ENCODE measurements around the gene TAF8. TPM values are rescaled to one million over a fixed set of nuclear protein-coding genes. Genes with fewer than 3 reads are reported as not detected.

Gene TAF8
- total RNA-seq, 1 experiment from 2014 or later, result 35.5 TPM

GRCh38 chr6:42025066-42025844 lies 25.1 kb upstream of the TAF8 start:
- DNase-seq (ENCODE audit: low read depth, low spot score) (no peak), ATAC-seq (no peak)
- Histone ChIP-seq H3K4me3 (ENCODE audit: low read depth in 2 of 2, low read length in 2 of 2) (no peak overlapping the region), H3K36me3 (ENCODE audit: control insufficient read depth, insufficient read depth, low read length) (no peaks in the 10 kb centered on the region), H3K9me3 (ENCODE audit: control insufficient read depth, insufficient read depth, low read depth, low read length) (no peaks in the 10 kb centered on the region), H3K4me1 (ENCODE audit: control insufficient read depth, insufficient read depth, low read length) (no peaks in the 10 kb centered on the region), H3K27ac (ENCODE audit: low read length) (no peak overlapping the region), H3K27me3 (ENCODE audit: control insufficient read depth, insufficient read depth, low read length) (no peaks in the 10 kb centered on the region)
- ChIA-PET CTCF (interaction anchor here (0.5 to 0.6 kb wide), 2 partner anchors 239 to 521 kb away, joined by 4 read pairs; no protein-coding TSS in a partner anchor), POLR2A (interaction anchor here (0.5 to 0.7 kb wide), 2 partner anchors 102 to 104 kb away, joined by 3 to 5 read pairs; partner anchors contain the start of genes BYSL and MED20)
- BruUV-seq (replicated peaks), result no TSS peak
- TF ChIP-seq TCF7L2 (IDR thresholded peaks at IDR 0.05; ENCODE audit: low read depth, low read length) (no peak), CTCF (IDR thresholded peaks at IDR 0.05) (no peak), REST (IDR thresholded peaks at IDR 0.05; ENCODE audit: insufficient read depth in 1 of 2, low read depth in 2 of 2, low read length in 1 of 2) (no peak), POLR2AphosphoS5 (IDR thresholded peaks at IDR 0.05; ENCODE audit: low read depth, low read length) (no peak), SIN3A (IDR thresholded peaks at IDR 0.05; ENCODE audit: borderline replicate concordance, insufficient read depth, low read depth, low read length) (no peak)
- in situ Hi-C loops (cut with HindIII; ENCODE audit: low pct_unique_long_range_greater_than_20kb, low sequenced_read_pairs), result no loop called here
- intact Hi-C loops (cut with micrococcal nuclease; ENCODE audit: unreplicated experiment), result no loop called here

GRCh38 chr6:42025845-42026243 lies 24.5 kb upstream of the TAF8 start:
- intact Hi-C loops (cut with micrococcal nuclease; ENCODE audit: unreplicated experiment) (no loop called here), in situ Hi-C loops (cut with HindIII; ENCODE audit: low pct_unique_long_range_greater_than_20kb, low sequenced_read_pairs) (no loop called here)
- H3K9me3 ChIP-seq (ENCODE audit: control insufficient read depth, insufficient read depth, low read depth, low read length), result no peaks in the 10 kb centered on the region
- CTCF ChIA-PET, result interaction anchor here (0.5 to 0.6 kb wide), 2 partner anchors 239 to 521 kb away, joined by 4 read pairs; no protein-coding TSS in a partner anchor
- no peaks in the 10 kb centered on the region for H3K27me3 ChIP-seq (ENCODE audit: control insufficient read depth, insufficient read depth, low read length)
- no peaks in the 10 kb centered on the region for H3K4me1 ChIP-seq (ENCODE audit: control insufficient read depth, insufficient read depth, low read length)
- H3K27ac ChIP-seq (ENCODE audit: low read length), result no peak overlapping the region
- no TSS peak for BruUV-seq (replicated peaks)
- no peak for DNase-seq (ENCODE audit: low read depth, low spot score)
- no peak overlapping the region for H3K4me3 ChIP-seq (ENCODE audit: low read depth in 2 of 2, low read length in 2 of 2)
- ATAC-seq, result no peak
- TF ChIP-seq SIN3A (IDR thresholded peaks at IDR 0.05; ENCODE audit: borderline replicate concordance, insufficient read depth, low read depth, low read length), result no peak
- POLR2A ChIA-PET, result interaction anchor here (0.7 kb wide), 1 partner anchor 105 kb away, joined by 3 read pairs; the partner anchor contains the start of genes BYSL and MED20
- no peaks in the 10 kb centered on the region for H3K36me3 ChIP-seq (ENCODE audit: control insufficient read depth, insufficient read depth, low read length)

GRCh38 chr6:42026540-42026939 lies 23.8 kb upstream of the TAF8 start:
- TF ChIP-seq TCF7L2 (IDR thresholded peaks at IDR 0.05; ENCODE audit: low read depth, low read length), result no peak
- no peak for TF ChIP-seq SIN3A (IDR thresholded peaks at IDR 0.05; ENCODE audit: borderline replicate concordance, insufficient read depth, low read depth, low read length)
- TF ChIP-seq REST (IDR thresholded peaks at IDR 0.05; ENCODE audit: insufficient read depth in 1 of 2, low read depth in 2 of 2, low read length in 1 of 2), result no peak
- TF ChIP-seq POLR2AphosphoS5 (IDR thresholded peaks at IDR 0.05; ENCODE audit: low read depth, low read length), result no peak
- no peak for TF ChIP-seq CTCF (IDR thresholded peaks at IDR 0.05)
- CTCF ChIA-PET, result no interaction called here
- BruUV-seq (replicated peaks), result no TSS peak
- in situ Hi-C loops (cut with HindIII; ENCODE audit: low pct_unique_long_range_greater_than_20kb, low sequenced_read_pairs) (no loop called here), intact Hi-C loops (cut with micrococcal nuclease; ENCODE audit: unreplicated experiment) (no loop called here)
- ATAC-seq (no peak), DNase-seq (ENCODE audit: low read depth, low spot score) (no peak)
- POLR2A ChIA-PET, result no interaction called here
- no peak overlapping the region for H3K4me3 ChIP-seq (ENCODE audit: low read depth in 2 of 2, low read length in 2 of 2)
- no peaks in the 10 kb centered on the region for H3K27me3 ChIP-seq (ENCODE audit: control insufficient read depth, insufficient read depth, low read length)
- no peaks in the 10 kb centered on the region for H3K9me3 ChIP-seq (ENCODE audit: control insufficient read depth, insufficient read depth, low read depth, low read length)
- H3K4me1 ChIP-seq (ENCODE audit: control insufficient read depth, insufficient read depth, low read length), result no peaks in the 10 kb centered on the region
- no peak overlapping the region for H3K27ac ChIP-seq (ENCODE audit: low read length)
- H3K36me3 ChIP-seq (ENCODE audit: control insufficient read depth, insufficient read depth, low read length), result no peaks in the 10 kb centered on the region

All from Panc1 (cell line).